ENCODE measurements around the gene TNRC6C. TPM values are rescaled to one million over a fixed set of nuclear protein-coding genes. Genes with fewer than 3 reads are reported as not detected.

Gene TNRC6C
- total RNA-seq, 4 donors from 2014 or later: 4.8 to 14.5 (median 11.6) TPM

DNA sequence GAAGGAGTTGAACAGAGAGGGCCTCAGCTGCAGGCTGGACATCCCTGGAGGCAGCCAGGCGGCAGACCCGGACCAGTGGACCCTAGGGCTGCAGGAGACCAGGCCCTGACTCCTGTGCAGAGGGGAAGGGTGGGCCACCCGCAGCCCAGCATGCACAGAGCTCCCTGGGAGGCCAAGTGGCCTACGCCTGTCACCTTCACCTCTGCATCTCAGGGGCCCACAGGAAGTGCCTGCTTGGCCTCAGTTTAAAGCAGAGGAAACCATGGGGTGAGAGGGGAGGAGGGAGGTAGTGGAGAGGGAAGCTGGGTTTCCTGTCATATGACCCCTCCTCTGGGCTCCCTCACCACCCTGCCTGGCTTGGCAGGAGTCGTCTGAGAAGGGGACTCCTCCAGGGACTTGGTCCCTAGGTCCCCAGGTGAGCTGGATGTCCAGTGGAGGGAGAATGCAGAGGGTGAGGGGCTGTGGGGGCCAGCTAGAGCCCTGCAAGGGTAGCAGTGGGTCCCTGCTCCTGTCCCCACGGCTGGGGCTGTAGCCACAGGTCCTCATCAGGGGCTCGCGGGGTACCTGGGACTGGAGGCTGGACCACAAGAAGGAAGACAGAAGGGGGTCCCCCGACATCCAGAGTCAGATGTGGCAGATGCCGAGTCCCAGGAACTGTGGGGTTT, 172.1 kb downstream of the TNRC6C start, which contains the start of gene TMC8:
TSS of gene TMC8 (plus strand) at position 335 of the 665 bp plus-strand sequence. CDS start 818 bp downstream, outside the sequence.
- Histone ChIP-seq H3K4me1 (peaks cover 69% of the 10 kb centered on the region), H3K27me3 (no peaks in the 10 kb centered on the region), H3K27ac (peak within 1 kb of the TSS; percentile 55), H3K9me3 (no peaks in the 10 kb centered on the region), H3K36me3 (peaks cover 2% of the 10 kb centered on the region), H3K4me3 (peak within 1 kb of the TSS; percentile 48)
- DNase-seq (ENCODE audit: low spot score in 2 of 2): peak; percentile 66 to 81
- TF ChIP-seq EP300 (IDR thresholded peaks at IDR 0.05) (no peak), POLR2AphosphoS5 (IDR thresholded peaks at IDR 0.05) (no peak), POLR2A (IDR thresholded peaks at IDR 0.05) (no peak)
- TF ChIP-seq, protein P1, sequence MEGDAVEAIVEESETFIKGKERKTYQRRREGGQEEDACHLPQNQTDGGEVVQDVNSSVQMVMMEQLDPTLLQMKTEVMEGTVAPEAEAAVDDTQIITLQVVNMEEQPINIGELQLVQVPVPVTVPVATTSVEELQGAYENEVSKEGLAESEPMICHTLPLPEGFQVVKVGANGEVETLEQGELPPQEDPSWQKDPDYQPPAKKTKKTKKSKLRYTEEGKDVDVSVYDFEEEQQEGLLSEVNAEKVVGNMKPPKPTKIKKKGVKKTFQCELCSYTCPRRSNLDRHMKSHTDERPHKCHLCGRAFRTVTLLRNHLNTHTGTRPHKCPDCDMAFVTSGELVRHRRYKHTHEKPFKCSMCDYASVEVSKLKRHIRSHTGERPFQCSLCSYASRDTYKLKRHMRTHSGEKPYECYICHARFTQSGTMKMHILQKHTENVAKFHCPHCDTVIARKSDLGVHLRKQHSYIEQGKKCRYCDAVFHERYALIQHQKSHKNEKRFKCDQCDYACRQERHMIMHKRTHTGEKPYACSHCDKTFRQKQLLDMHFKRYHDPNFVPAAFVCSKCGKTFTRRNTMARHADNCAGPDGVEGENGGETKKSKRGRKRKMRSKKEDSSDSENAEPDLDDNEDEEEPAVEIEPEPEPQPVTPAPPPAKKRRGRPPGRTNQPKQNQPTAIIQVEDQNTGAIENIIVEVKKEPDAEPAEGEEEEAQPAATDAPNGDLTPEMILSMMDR (IDR thresholded peaks at IDR 0.05): no peak
- 76% methylated on average over 9 of the region's 10 CpGs for WGBS

DNA sequence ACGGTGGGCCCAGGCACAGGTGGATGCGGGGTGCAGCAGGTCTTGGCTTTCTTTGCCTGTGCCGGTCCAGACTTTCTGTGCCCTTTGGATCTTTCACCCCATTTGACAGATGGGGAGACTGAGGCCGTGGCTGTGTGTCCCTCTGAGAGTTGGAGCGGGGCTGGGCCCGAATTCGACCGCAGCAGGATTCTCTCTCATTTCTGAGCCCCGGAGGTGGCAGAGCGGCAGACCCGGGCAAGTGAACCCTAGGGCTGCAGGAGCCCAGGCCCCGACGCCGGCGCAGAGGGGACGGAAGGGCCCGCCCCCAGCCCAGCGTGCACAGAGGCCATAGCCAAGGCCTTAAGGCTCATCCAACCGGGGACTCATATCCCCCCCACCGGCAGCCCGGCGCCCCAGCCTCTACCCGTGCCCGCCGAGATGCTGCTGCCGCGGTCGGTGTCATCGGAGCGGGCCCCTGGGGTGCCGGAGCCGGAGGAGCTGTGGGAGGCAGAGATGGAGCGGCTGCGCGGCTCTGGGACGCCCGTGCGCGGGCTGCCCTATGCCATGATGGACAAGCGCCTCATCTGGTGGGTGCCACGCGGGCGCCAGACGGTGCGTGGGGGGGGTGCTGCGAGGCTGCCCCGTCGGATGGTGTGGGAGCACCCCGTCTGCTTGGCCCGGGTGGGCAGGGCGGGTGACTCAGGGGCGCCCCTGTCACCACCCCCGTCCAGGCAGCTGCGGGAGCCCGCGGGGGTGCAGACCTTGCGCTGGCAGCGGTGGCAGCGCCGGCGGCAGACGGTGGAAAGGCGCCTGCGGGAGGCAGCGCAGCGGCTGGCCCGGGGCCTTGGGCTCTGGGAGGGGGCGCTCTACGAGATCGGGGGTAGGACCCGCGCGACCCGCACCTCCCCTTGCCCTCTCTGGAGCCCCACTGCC, 172.9 kb downstream of the TNRC6C start:
- DNase-seq (ENCODE audit: low spot score in 2 of 2): peak; percentile 57 to 83
- TF ChIP-seq POLR2AphosphoS5 (IDR thresholded peaks at IDR 0.05) (no peak), POLR2A (IDR thresholded peaks at IDR 0.05) (no peak), EP300 (IDR thresholded peaks at IDR 0.05) (no peak)
- TF ChIP-seq, protein P1 (IDR thresholded peaks at IDR 0.05): no peak
- 40% methylated on average over 7 of the region's 74 CpGs for WGBS
- Histone ChIP-seq H3K4me3 (peak overlapping the region; percentile 48), H3K9me3 (no peaks in the 10 kb centered on the region), H3K4me1 (peaks cover 60% of the 10 kb centered on the region), H3K27ac (peak overlapping the region; percentile 55), H3K27me3 (no peaks in the 10 kb centered on the region), H3K36me3 (no peaks in the 10 kb centered on the region)

DNA sequence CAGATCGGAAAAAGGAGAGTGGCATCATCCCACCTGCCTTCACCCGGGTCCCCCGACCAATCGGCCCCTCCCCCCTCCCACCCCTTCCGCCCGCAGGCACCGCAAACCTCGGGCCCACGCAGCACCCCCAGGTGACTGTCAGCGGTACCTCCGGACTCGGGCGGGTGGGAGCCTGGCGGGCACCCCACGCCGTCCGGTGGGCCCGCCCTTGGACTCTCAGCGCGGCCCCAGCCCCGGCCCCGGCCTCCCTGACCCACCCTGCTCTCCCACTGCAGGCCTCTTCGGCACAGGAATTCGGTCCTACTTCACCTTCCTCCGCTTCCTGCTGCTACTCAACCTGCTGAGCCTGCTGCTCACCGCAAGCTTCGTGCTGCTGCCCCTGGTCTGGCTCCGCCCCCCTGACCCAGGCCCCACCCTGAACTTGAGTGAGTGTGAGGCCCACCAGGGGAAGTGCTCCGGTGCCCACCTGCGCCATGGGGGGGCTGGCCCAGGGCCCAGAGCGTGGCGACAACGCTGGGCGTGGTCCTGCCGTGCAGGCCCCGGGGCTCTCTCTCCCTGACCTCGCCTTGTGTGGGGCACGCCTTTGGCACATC, 173.7 kb downstream of the TNRC6C start:
- peak overlapping the region; percentile 48 for H3K4me3 ChIP-seq
- peak; percentile 78 to 84 for DNase-seq (ENCODE audit: low spot score in 2 of 2)
- H3K4me1 ChIP-seq: peaks cover 53% of the 10 kb centered on the region
- 8% methylated on average over 21 of the region's 38 CpGs for WGBS
- no peaks in the 10 kb centered on the region for H3K9me3 ChIP-seq
- H3K36me3 ChIP-seq: no peaks in the 10 kb centered on the region
- no peaks in the 10 kb centered on the region for H3K27me3 ChIP-seq
- peak overlapping the region; percentile 55 for H3K27ac ChIP-seq
- TF ChIP-seq POLR2AphosphoS5 (IDR thresholded peaks at IDR 0.05) (no peak), EP300 (IDR thresholded peaks at IDR 0.05) (no peak), POLR2A (IDR thresholded peaks at IDR 0.05) (no peak)
- TF ChIP-seq, protein P1 (IDR thresholded peaks at IDR 0.05): no peak

DNA sequence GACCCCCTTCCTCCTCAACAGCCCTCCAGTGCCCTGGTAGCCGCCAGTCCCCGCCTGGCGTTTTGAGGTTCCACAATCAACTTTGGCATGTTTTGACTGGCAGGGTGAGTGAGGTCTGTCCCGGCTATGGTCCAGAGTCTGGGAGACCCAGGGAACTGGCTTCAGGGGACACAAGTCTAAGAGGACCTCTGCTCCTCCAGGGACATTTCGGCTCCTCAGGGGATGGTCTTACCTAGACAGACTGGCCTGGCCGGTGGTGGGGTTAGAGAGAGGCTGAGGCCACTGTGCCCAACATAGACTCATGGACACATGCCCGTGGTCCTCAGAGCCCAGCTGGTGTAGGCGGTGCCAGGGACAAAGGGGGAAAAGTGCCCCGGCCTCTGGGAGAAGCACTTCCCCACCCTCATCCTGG, 174.3 kb downstream of the TNRC6C start:
- H3K4me3 ChIP-seq: no peak overlapping the region
- no peaks in the 10 kb centered on the region for H3K27me3 ChIP-seq
- 67% methylated on average over 3 of the region's 9 CpGs for WGBS
- no peak for TF ChIP-seq POLR2AphosphoS5 (IDR thresholded peaks at IDR 0.05)
- TF ChIP-seq POLR2A (IDR thresholded peaks at IDR 0.05): no peak
- TF ChIP-seq EP300 (IDR thresholded peaks at IDR 0.05): no peak
- TF ChIP-seq, protein P1 (IDR thresholded peaks at IDR 0.05): no peak
- peak in 1 of 2 donors; percentile 62 for DNase-seq (ENCODE audit: low spot score in 2 of 2)
- H3K4me1 ChIP-seq: peaks cover 47% of the 10 kb centered on the region
- no peaks in the 10 kb centered on the region for H3K36me3 ChIP-seq
- H3K9me3 ChIP-seq: no peaks in the 10 kb centered on the region
- H3K27ac ChIP-seq: no peak overlapping the region

Data from suprapubic skin (tissue), 4 donors.